Measurements from ENCODE around the gene CSNK1G1.

The CSNK1G1 gene

GRCh38 chr15:64289550-64289949, 66.4 kb downstream of the CSNK1G1 start:
- no peak overlapping the region for H3K18ac ChIP-seq (ENCODE audit: low read length)
- no peak overlapping the region for H3K4ac ChIP-seq (ENCODE audit: low read depth, low read length)
- no peak overlapping the region for H3K27ac ChIP-seq (ENCODE audit: low read depth, low read length)
- H2BK120ac ChIP-seq (ENCODE audit: insufficient read depth, low read length, poor library complexity): no peak overlapping the region
- no peak overlapping the region for H3K4me3 ChIP-seq (ENCODE audit: low read depth, low read length)
- no peak overlapping the region for H2AK5ac ChIP-seq (ENCODE audit: low read length)
- H2BK12ac ChIP-seq (ENCODE audit: low read length): no peak overlapping the region
- H3K23ac ChIP-seq (ENCODE audit: low read length): no peak overlapping the region
- no peak overlapping the region for H4K12ac ChIP-seq (ENCODE audit: low read depth, low read length)
- H2AFZ ChIP-seq (ENCODE audit: insufficient read depth, low read length, poor library complexity): no peak overlapping the region
- peaks cover 0 to 1% of the 10 kb centered on the region in 2 experiments for H3K36me3 ChIP-seq (ENCODE audit: control insufficient read depth in 1 of 2, insufficient read depth in 2 of 2, low read length in 2 of 2)
- no peak for DNase-seq
- no peak overlapping the region for H2BK5ac ChIP-seq (ENCODE audit: low read depth, low read length, poor library complexity)
- no peak overlapping the region for H4K8ac ChIP-seq (ENCODE audit: low read depth, low read length)
- H3K9ac ChIP-seq (ENCODE audit: low read length): no peak overlapping the region
- no peak overlapping the region for H3K4me2 ChIP-seq (ENCODE audit: low read length)
- H3K14ac ChIP-seq (ENCODE audit: low read length): no peak overlapping the region
- H3K9me3 ChIP-seq (ENCODE audit: insufficient read depth, low read depth, low read length): no peaks in the 10 kb centered on the region
- no peak overlapping the region for H4K91ac ChIP-seq (ENCODE audit: low read depth, low read length)
- no peaks in the 10 kb centered on the region for H3K27me3 ChIP-seq (ENCODE audit: insufficient read depth, low read length)
- no peaks in the 10 kb centered on the region for H3K79me1 ChIP-seq (ENCODE audit: low read length)
- no CpG with 5 or more reads among the region's 2 CpGs for WGBS (ENCODE audit: extremely low coverage, insufficient coverage, insufficient read length)
- H3K79me2 ChIP-seq (ENCODE audit: control insufficient read depth, insufficient read depth, low read length, poor library complexity): no peaks in the 10 kb centered on the region
- no peaks in the 10 kb centered on the region for H3K4me1 ChIP-seq (ENCODE audit: control insufficient read depth in 1 of 2, insufficient read depth in 2 of 2, low read length in 2 of 2)

GRCh38 chr15:64288999-64289398, 67.0 kb downstream of the CSNK1G1 start:
- H4K91ac ChIP-seq (ENCODE audit: low read depth, low read length): no peak overlapping the region
- no peak overlapping the region for H2BK12ac ChIP-seq (ENCODE audit: low read length)
- no peaks in the 10 kb centered on the region for H3K79me1 ChIP-seq (ENCODE audit: low read length)
- no peak overlapping the region for H2BK120ac ChIP-seq (ENCODE audit: insufficient read depth, low read length, poor library complexity)
- H3K23ac ChIP-seq (ENCODE audit: low read length): no peak overlapping the region
- no peak overlapping the region for H3K4ac ChIP-seq (ENCODE audit: low read depth, low read length)
- H3K9ac ChIP-seq (ENCODE audit: low read length): no peak overlapping the region
- WGBS (ENCODE audit: extremely low coverage, insufficient coverage, insufficient read length): no CpG with 5 or more reads among the region's 8 CpGs
- H2AK5ac ChIP-seq (ENCODE audit: low read length): no peak overlapping the region
- no peak overlapping the region for H3K4me3 ChIP-seq (ENCODE audit: low read depth, low read length)
- peaks cover 0 to under 1% of the 10 kb centered on the region in 2 experiments for H3K36me3 ChIP-seq (ENCODE audit: control insufficient read depth in 1 of 2, insufficient read depth in 2 of 2, low read length in 2 of 2)
- no peak overlapping the region for H3K14ac ChIP-seq (ENCODE audit: low read length)
- no peak overlapping the region for H2BK5ac ChIP-seq (ENCODE audit: low read depth, low read length, poor library complexity)
- H3K4me2 ChIP-seq (ENCODE audit: low read length): no peak overlapping the region
- H3K79me2 ChIP-seq (ENCODE audit: control insufficient read depth, insufficient read depth, low read length, poor library complexity): no peaks in the 10 kb centered on the region
- H3K27ac ChIP-seq (ENCODE audit: low read depth, low read length): no peak overlapping the region
- H4K8ac ChIP-seq (ENCODE audit: low read depth, low read length): no peak overlapping the region
- no peak for DNase-seq
- no peaks in the 10 kb centered on the region for H3K27me3 ChIP-seq (ENCODE audit: insufficient read depth, low read length)
- no peak overlapping the region for H4K12ac ChIP-seq (ENCODE audit: low read depth, low read length)
- H2AFZ ChIP-seq (ENCODE audit: insufficient read depth, low read length, poor library complexity): no peak overlapping the region
- no peaks in the 10 kb centered on the region for H3K4me1 ChIP-seq (ENCODE audit: control insufficient read depth in 1 of 2, insufficient read depth in 2 of 2, low read length in 2 of 2)
- H3K9me3 ChIP-seq (ENCODE audit: insufficient read depth, low read depth, low read length): no peaks in the 10 kb centered on the region
- no peak overlapping the region for H3K18ac ChIP-seq (ENCODE audit: low read length)

- no peaks in the 10 kb centered on the region for H3K9me3 ChIP-seq (ENCODE audit: insufficient read depth, low read depth, low read length)
- H3K4ac ChIP-seq (ENCODE audit: low read depth, low read length): no peak overlapping the region
- H4K12ac ChIP-seq (ENCODE audit: low read depth, low read length): no peak overlapping the region
- no peaks in the 10 kb centered on the region for H3K79me1 ChIP-seq (ENCODE audit: low read length)
- no peak overlapping the region for H3K27ac ChIP-seq (ENCODE audit: low read depth, low read length)
- no peak overlapping the region for H3K4me3 ChIP-seq (ENCODE audit: low read depth, low read length)
- no peaks in the 10 kb centered on the region for H3K4me1 ChIP-seq (ENCODE audit: control insufficient read depth in 1 of 2, insufficient read depth in 2 of 2, low read length in 2 of 2)
- no peak overlapping the region for H4K91ac ChIP-seq (ENCODE audit: low read depth, low read length)
- no peak overlapping the region for H3K4me2 ChIP-seq (ENCODE audit: low read length)
- H4K8ac ChIP-seq (ENCODE audit: low read depth, low read length): no peak overlapping the region
- H3K18ac ChIP-seq (ENCODE audit: low read length): no peak overlapping the region
- H3K27me3 ChIP-seq (ENCODE audit: insufficient read depth, low read length): no peaks in the 10 kb centered on the region
- H3K14ac ChIP-seq (ENCODE audit: low read length): no peak overlapping the region
- DNase-seq: no peak
- no peak overlapping the region for H3K23ac ChIP-seq (ENCODE audit: low read length)
- no peaks in the 10 kb centered on the region for H3K79me2 ChIP-seq (ENCODE audit: control insufficient read depth, insufficient read depth, low read length, poor library complexity)
- no peak overlapping the region for H2AFZ ChIP-seq (ENCODE audit: insufficient read depth, low read length, poor library complexity)
- H2AK5ac ChIP-seq (ENCODE audit: low read length): no peak overlapping the region
- H2BK5ac ChIP-seq (ENCODE audit: low read depth, low read length, poor library complexity): no peak overlapping the region
- no peak overlapping the region for H2BK12ac ChIP-seq (ENCODE audit: low read length)
- no CpG with 5 or more reads among the region's 1 CpG for WGBS (ENCODE audit: extremely low coverage, insufficient coverage, insufficient read length)
- H2BK120ac ChIP-seq (ENCODE audit: insufficient read depth, low read length, poor library complexity): no peak overlapping the region
- no peak overlapping the region for H3K9ac ChIP-seq (ENCODE audit: low read length)
- no peaks in the 10 kb centered on the region for H3K36me3 ChIP-seq (ENCODE audit: control insufficient read depth in 1 of 2, insufficient read depth in 2 of 2, low read length in 2 of 2)
These were observed 67.4 kb downstream of the CSNK1G1 start for GRCh38 chr15:64288577-64288976.

- Histone ChIP-seq H3K27ac (ENCODE audit: low read depth, low read length) (no peak overlapping the region), H3K36me3 (ENCODE audit: control insufficient read depth in 1 of 2, insufficient read depth in 2 of 2, low read length in 2 of 2) (no peaks in the 10 kb centered on the region), H2BK12ac (ENCODE audit: low read length) (no peak overlapping the region), H4K8ac (ENCODE audit: low read depth, low read length) (no peak overlapping the region), H2BK5ac (ENCODE audit: low read depth, low read length, poor library complexity) (no peak overlapping the region), H4K12ac (ENCODE audit: low read depth, low read length) (no peak overlapping the region), H3K79me2 (ENCODE audit: control insufficient read depth, insufficient read depth, low read length, poor library complexity) (no peaks in the 10 kb centered on the region), H3K79me1 (ENCODE audit: low read length) (no peaks in the 10 kb centered on the region), H3K4me1 (ENCODE audit: control insufficient read depth in 1 of 2, insufficient read depth in 2 of 2, low read length in 2 of 2) (no peaks in the 10 kb centered on the region), H3K4me2 (ENCODE audit: low read length) (no peak overlapping the region), H3K23ac (ENCODE audit: low read length) (no peak overlapping the region), H3K4ac (ENCODE audit: low read depth, low read length) (no peak overlapping the region), H3K18ac (ENCODE audit: low read length) (no peak overlapping the region), H3K4me3 (ENCODE audit: low read depth, low read length) (no peak overlapping the region), H2AK5ac (ENCODE audit: low read length) (no peak overlapping the region), H3K9ac (ENCODE audit: low read length) (no peak overlapping the region), H4K91ac (ENCODE audit: low read depth, low read length) (no peak overlapping the region), H2BK120ac (ENCODE audit: insufficient read depth, low read length, poor library complexity) (no peak overlapping the region), H3K27me3 (ENCODE audit: insufficient read depth, low read length) (no peaks in the 10 kb centered on the region), H2AFZ (ENCODE audit: insufficient read depth, low read length, poor library complexity) (no peak overlapping the region), H3K9me3 (ENCODE audit: insufficient read depth, low read depth, low read length) (no peaks in the 10 kb centered on the region), H3K14ac (ENCODE audit: low read length) (no peak overlapping the region)
- WGBS (ENCODE audit: extremely low coverage, insufficient coverage, insufficient read length): no CpG with 5 or more reads among the region's 1 CpG
- no peak for DNase-seq
These were observed 68.0 kb downstream of the CSNK1G1 start for GRCh38 chr15:64287953-64288352.
